ENCODE results near the gene FBLN7. TPM values are rescaled to one million over a fixed set of nuclear protein-coding genes. Genes with fewer than 3 reads are reported as not detected.

Gene FBLN7
- total RNA-seq, 2 experiments from 2014 or later: 40.5 to 40.6 TPM

- Mint-ChIP-seq H3K27me3 (no peaks in the 10 kb centered on the region), H3K27ac (no peak overlapping the region), H3K4me3 (no peak overlapping the region), H3K9me3 (ENCODE audit: low read depth) (no peaks in the 10 kb centered on the region), H3K4me1 (peaks cover 38% of the 10 kb centered on the region), H3K36me3 (ENCODE audit: low read depth) (no peaks in the 10 kb centered on the region)
- CTCF ChIA-PET: no interaction called here
- no peak for DNase-seq
- ATAC-seq: no peak
- intact Hi-C loops (cut with DNase I, micrococcal nuclease): no loop called here
- POLR2A ChIA-PET: no interaction called here
Observed at GRCh38 chr2:112151701-112152440, 13.7 kb downstream of the FBLN7 start.

GRCh38 chr2:112152476-112153178 is 14.4 kb downstream of the FBLN7 start:
- no peak for ATAC-seq
- ChIA-PET POLR2A (no interaction called here), CTCF (no interaction called here)
- peaks cover 2% of the 10 kb centered on the region for H3K36me3 Mint-ChIP-seq (ENCODE audit: low read depth)
- no peaks in the 10 kb centered on the region for H3K27me3 Mint-ChIP-seq
- H3K9me3 Mint-ChIP-seq (ENCODE audit: low read depth): no peaks in the 10 kb centered on the region
- H3K4me1 Mint-ChIP-seq: peaks cover 44% of the 10 kb centered on the region
- DNase-seq: no peak
- intact Hi-C loops (cut with DNase I, micrococcal nuclease): no loop called here
- H3K27ac Mint-ChIP-seq: no peak overlapping the region
- H3K4me3 Mint-ChIP-seq: no peak overlapping the region

- H3K27ac Mint-ChIP-seq: no peak overlapping the region
- intact Hi-C loops (cut with DNase I, micrococcal nuclease): no loop called here
- H3K9me3 Mint-ChIP-seq (ENCODE audit: low read depth): no peaks in the 10 kb centered on the region
- ATAC-seq (no peak), DNase-seq (no peak)
- peaks cover 2% of the 10 kb centered on the region for H3K36me3 Mint-ChIP-seq (ENCODE audit: low read depth)
- no peak overlapping the region for H3K4me3 Mint-ChIP-seq
- peaks cover 45% of the 10 kb centered on the region for H3K4me1 Mint-ChIP-seq
- ChIA-PET POLR2A (no interaction called here), CTCF (no interaction called here)
- H3K27me3 Mint-ChIP-seq: no peaks in the 10 kb centered on the region
Observed at GRCh38 chr2:112153179-112153490, 14.9 kb downstream of the FBLN7 start.

- ChIA-PET POLR2A (no interaction called here), CTCF (no interaction called here)
- H3K4me3 Mint-ChIP-seq: no peak overlapping the region
- peaks cover 45% of the 10 kb centered on the region for H3K4me1 Mint-ChIP-seq
- ATAC-seq (no peak), DNase-seq (no peak)
- no peaks in the 10 kb centered on the region for H3K27me3 Mint-ChIP-seq
- H3K27ac Mint-ChIP-seq: no peak overlapping the region
- intact Hi-C loops (cut with DNase I, micrococcal nuclease): no loop called here
- H3K9me3 Mint-ChIP-seq (ENCODE audit: low read depth): no peaks in the 10 kb centered on the region
- peaks cover 2% of the 10 kb centered on the region for H3K36me3 Mint-ChIP-seq (ENCODE audit: low read depth)
Observed at GRCh38 chr2:112153501-112153900, 15.3 kb downstream of the FBLN7 start.

GRCh38 chr2:112154246-112155117 is 16.3 kb downstream of the FBLN7 start:
- POLR2A ChIA-PET: interaction anchor here (0.6 kb wide), 2 partner anchors 112 to 154 kb away, joined by 4 read pairs; no protein-coding TSS in a partner anchor
- peak overlapping the region; percentile 88 for H3K27ac Mint-ChIP-seq
- DNase-seq (peak; percentile 67), ATAC-seq (peak; percentile 62)
- intact Hi-C loops (cut with DNase I, micrococcal nuclease): loop anchor here in 1 of 2 experiments (2.0 kb wide), 1 partner anchor 26 kb away; no protein-coding TSS in a partner anchor
- CTCF ChIA-PET: interaction anchor here (1.5 kb wide), 1 partner anchor 99 kb away, joined by 4 read pairs; no protein-coding TSS in a partner anchor
- H3K4me1 Mint-ChIP-seq: peaks cover 45% of the 10 kb centered on the region
- no peaks in the 10 kb centered on the region for H3K9me3 Mint-ChIP-seq (ENCODE audit: low read depth)
- no peaks in the 10 kb centered on the region for H3K27me3 Mint-ChIP-seq
- peaks cover 2% of the 10 kb centered on the region for H3K36me3 Mint-ChIP-seq (ENCODE audit: low read depth)
- no peak overlapping the region for H3K4me3 Mint-ChIP-seq

- peaks cover 2% of the 10 kb centered on the region for H3K36me3 Mint-ChIP-seq (ENCODE audit: low read depth)
- peak; percentile 67 for DNase-seq
- CTCF ChIA-PET: interaction anchor here (0.6 to 1.5 kb wide), 7 partner anchors 9 to 296 kb away, joined by 3 to 4 read pairs (median 3); no protein-coding TSS in a partner anchor
- POLR2A ChIA-PET: interaction anchor here (0.6 kb wide), 1 partner anchor 111 kb away, joined by 4 read pairs; no protein-coding TSS in a partner anchor
- no peaks in the 10 kb centered on the region for H3K27me3 Mint-ChIP-seq
- ATAC-seq: peak; percentile 45
- peak overlapping the region; percentile 24 for H3K4me3 Mint-ChIP-seq
- intact Hi-C loops (cut with DNase I, micrococcal nuclease): loop anchor here (1.0 to 2.0 kb wide), 2 partner anchors 25 to 27 kb away; no protein-coding TSS in a partner anchor
- no peaks in the 10 kb centered on the region for H3K9me3 Mint-ChIP-seq (ENCODE audit: low read depth)
- H3K4me1 Mint-ChIP-seq: peaks cover 49% of the 10 kb centered on the region
- peak overlapping the region; percentile 88 for H3K27ac Mint-ChIP-seq
Observed at GRCh38 chr2:112155331-112156151, 17.4 kb downstream of the FBLN7 start.

- peaks cover 2% of the 10 kb centered on the region for H3K36me3 Mint-ChIP-seq (ENCODE audit: low read depth)
- H3K4me3 Mint-ChIP-seq: peak overlapping the region; percentile 46
- intact Hi-C loops (cut with DNase I, micrococcal nuclease): loop anchor here in 1 of 2 experiments (1.0 kb wide), 1 partner anchor 26 kb away; no protein-coding TSS in a partner anchor
- peak overlapping the region; percentile 88 for H3K27ac Mint-ChIP-seq
- ATAC-seq (peak; percentile 47), DNase-seq (peak; percentile 69)
- no peaks in the 10 kb centered on the region for H3K9me3 Mint-ChIP-seq (ENCODE audit: low read depth)
- ChIA-PET CTCF (interaction anchor here (0.6 to 1.3 kb wide), 7 partner anchors 8 to 295 kb away, joined by 3 to 4 read pairs (median 3); no protein-coding TSS in a partner anchor), POLR2A (no interaction called here)
- H3K27me3 Mint-ChIP-seq: no peaks in the 10 kb centered on the region
- peaks cover 49% of the 10 kb centered on the region for H3K4me1 Mint-ChIP-seq
Observed at GRCh38 chr2:112156152-112156986, 18.2 kb downstream of the FBLN7 start.

GRCh38 chr2:112157472-112157871 is 19.3 kb downstream of the FBLN7 start:
- Mint-ChIP-seq H3K4me1 (peaks cover 49% of the 10 kb centered on the region), H3K36me3 (ENCODE audit: low read depth) (peaks cover 2% of the 10 kb centered on the region), H3K4me3 (no peak overlapping the region), H3K9me3 (ENCODE audit: low read depth) (no peaks in the 10 kb centered on the region), H3K27me3 (no peaks in the 10 kb centered on the region), H3K27ac (peak overlapping the region; percentile 82)
- intact Hi-C loops (cut with DNase I, micrococcal nuclease): no loop called here
- POLR2A ChIA-PET: no interaction called here
- ATAC-seq (no peak), DNase-seq (peak; percentile 26)
- CTCF ChIA-PET: no interaction called here

GRCh38 chr2:112159454-112159921 is 21.3 kb downstream of the FBLN7 start:
- ChIA-PET CTCF (interaction anchor here (0.7 kb wide), 1 partner anchor 265 kb away, joined by 3 read pairs; no protein-coding TSS in a partner anchor), POLR2A (no interaction called here)
- DNase-seq: no peak
- Mint-ChIP-seq H3K27me3 (no peaks in the 10 kb centered on the region), H3K4me3 (no peak overlapping the region), H3K36me3 (ENCODE audit: low read depth) (peaks cover 2% of the 10 kb centered on the region), H3K27ac (peak overlapping the region; percentile 9), H3K4me1 (peaks cover 35% of the 10 kb centered on the region), H3K9me3 (ENCODE audit: low read depth) (no peaks in the 10 kb centered on the region)
- intact Hi-C loops (cut with DNase I, micrococcal nuclease): no loop called here
- no peak for ATAC-seq
